ENCODE results near the gene PDF. TPM values are rescaled to one million over a fixed set of nuclear protein-coding genes. Genes with fewer than 3 reads are reported as not detected.
"Not testable (repeated sequence)": the region's sequence is repeated elsewhere in the genome, so short reads cannot be mapped to it uniquely, and the experiment has no call there.

The PDF gene
- total RNA-seq, 1 donor from 2014 or later = 15.3 TPM

DNA sequence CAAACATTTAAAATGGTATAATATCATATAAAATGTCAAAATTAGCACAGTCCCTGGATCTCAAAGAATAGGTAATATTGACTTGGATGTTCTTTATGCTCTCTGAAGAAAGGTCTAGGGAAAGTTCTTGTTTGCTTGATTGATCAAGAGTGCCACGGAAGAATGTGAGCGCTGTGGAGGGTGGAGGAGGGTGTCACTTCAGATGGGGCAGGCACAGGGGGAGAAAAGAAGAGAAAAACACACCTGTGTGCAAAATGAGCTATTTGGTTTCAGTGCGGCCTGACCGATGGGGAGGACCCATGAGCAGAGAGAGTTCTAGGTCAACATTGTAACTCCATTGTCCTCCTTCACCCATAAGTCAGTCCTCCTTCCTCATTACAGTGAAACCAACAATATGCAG lies 28.1 kb downstream of the PDF start:
- Mint-ChIP-seq H3K36me3 (ENCODE audit: low read depth) (peaks cover 14% of the 10 kb centered on the region), H3K9me3 (ENCODE audit: low read depth) (no peaks in the 10 kb centered on the region), H3K27ac (ENCODE audit: unreplicated experiment) (peak overlapping the region; percentile 41), H3K4me1 (ENCODE audit: low read depth) (no peaks in the 10 kb centered on the region), H3K27me3 (ENCODE audit: low read depth) (no peaks in the 10 kb centered on the region), H3K4me3 (ENCODE audit: unreplicated experiment) (no peak overlapping the region)
- TF ChIP-seq, protein P1, sequence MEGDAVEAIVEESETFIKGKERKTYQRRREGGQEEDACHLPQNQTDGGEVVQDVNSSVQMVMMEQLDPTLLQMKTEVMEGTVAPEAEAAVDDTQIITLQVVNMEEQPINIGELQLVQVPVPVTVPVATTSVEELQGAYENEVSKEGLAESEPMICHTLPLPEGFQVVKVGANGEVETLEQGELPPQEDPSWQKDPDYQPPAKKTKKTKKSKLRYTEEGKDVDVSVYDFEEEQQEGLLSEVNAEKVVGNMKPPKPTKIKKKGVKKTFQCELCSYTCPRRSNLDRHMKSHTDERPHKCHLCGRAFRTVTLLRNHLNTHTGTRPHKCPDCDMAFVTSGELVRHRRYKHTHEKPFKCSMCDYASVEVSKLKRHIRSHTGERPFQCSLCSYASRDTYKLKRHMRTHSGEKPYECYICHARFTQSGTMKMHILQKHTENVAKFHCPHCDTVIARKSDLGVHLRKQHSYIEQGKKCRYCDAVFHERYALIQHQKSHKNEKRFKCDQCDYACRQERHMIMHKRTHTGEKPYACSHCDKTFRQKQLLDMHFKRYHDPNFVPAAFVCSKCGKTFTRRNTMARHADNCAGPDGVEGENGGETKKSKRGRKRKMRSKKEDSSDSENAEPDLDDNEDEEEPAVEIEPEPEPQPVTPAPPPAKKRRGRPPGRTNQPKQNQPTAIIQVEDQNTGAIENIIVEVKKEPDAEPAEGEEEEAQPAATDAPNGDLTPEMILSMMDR (IDR thresholded peaks at IDR 0.05) = no peak
- no peak for DNase-seq (ENCODE audit: low spot score)

DNA sequence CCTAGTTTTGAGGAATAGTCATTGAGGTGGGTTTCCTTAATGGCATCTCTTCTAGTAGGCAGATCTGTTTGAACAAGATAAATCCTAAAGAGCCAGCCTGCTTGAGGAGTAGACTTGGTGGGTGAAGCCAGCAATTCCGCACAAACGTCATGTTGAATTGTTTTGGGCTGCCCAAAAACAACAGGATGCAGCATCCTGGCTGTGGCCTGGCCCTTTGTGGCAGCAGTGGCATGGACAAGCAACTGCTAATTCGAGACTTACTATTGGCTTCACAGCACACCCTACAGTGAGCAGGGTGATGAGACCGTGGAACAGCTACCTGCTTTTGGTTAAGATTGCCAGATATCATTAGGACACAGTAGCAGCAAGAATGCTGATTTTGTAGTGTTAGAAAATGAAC lies 28.5 kb downstream of the PDF start:
- Mint-ChIP-seq H3K36me3 (ENCODE audit: low read depth) (peaks cover 14% of the 10 kb centered on the region), H3K4me3 (ENCODE audit: unreplicated experiment) (no peak overlapping the region), H3K9me3 (ENCODE audit: low read depth) (no peaks in the 10 kb centered on the region), H3K4me1 (ENCODE audit: low read depth) (no peaks in the 10 kb centered on the region), H3K27me3 (ENCODE audit: low read depth) (no peaks in the 10 kb centered on the region), H3K27ac (ENCODE audit: unreplicated experiment) (no peak overlapping the region)
- TF ChIP-seq, protein P1 (IDR thresholded peaks at IDR 0.05) = no peak
- no peak for DNase-seq (ENCODE audit: low spot score)

DNA sequence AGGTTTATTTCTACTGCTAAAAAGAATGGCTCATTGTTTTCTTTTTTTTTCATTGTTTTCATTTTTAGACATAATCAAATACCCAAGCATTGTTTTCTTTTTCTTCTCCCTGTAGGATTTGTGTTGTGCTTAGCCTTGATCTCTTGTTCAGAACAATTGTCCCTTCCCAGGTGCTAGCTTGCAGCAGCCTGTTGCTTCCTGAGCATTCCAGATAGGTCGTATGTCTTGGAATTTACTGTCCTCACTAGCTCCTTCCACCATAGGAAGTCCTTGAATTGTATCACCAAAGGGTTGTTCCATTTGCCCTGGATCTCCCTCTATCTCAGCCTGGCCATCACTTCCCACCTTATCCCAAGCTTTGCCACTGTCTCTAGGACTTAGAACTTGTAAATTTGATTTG lies 29.2 kb downstream of the PDF start:
- H3K27me3 Mint-ChIP-seq (ENCODE audit: low read depth) = no peaks in the 10 kb centered on the region
- H3K9me3 Mint-ChIP-seq (ENCODE audit: low read depth) = no peaks in the 10 kb centered on the region
- DNase-seq (ENCODE audit: low spot score) = no peak
- H3K27ac Mint-ChIP-seq (ENCODE audit: unreplicated experiment) = no peak overlapping the region
- no peak overlapping the region for H3K4me3 Mint-ChIP-seq (ENCODE audit: unreplicated experiment)
- TF ChIP-seq, protein P1 (IDR thresholded peaks at IDR 0.05) = no peak
- H3K4me1 Mint-ChIP-seq (ENCODE audit: low read depth) = no peaks in the 10 kb centered on the region
- H3K36me3 Mint-ChIP-seq (ENCODE audit: low read depth) = peaks cover 15% of the 10 kb centered on the region

DNA sequence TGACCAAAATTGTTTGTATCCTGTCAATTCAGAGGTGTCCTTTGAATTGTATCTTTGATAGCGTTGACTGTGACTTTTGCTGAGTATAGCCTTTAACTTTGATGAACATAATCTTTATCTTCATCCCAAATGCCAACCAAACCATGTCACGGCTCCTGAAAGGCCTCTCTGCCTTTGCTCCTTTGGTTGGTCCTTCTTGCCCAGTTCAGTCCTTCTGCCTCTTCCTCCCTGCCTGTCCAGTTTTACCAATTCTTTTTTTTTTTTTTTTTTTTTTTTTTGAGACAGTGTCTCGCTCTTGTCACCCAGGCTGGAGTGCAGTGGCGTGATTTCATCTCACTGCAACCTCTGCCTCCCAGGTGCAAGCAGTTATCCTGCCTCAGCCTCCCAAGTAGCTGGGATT lies 32.1 kb downstream of the PDF start:
- H3K9me3 Mint-ChIP-seq (ENCODE audit: low read depth) = no peaks in the 10 kb centered on the region

DNA sequence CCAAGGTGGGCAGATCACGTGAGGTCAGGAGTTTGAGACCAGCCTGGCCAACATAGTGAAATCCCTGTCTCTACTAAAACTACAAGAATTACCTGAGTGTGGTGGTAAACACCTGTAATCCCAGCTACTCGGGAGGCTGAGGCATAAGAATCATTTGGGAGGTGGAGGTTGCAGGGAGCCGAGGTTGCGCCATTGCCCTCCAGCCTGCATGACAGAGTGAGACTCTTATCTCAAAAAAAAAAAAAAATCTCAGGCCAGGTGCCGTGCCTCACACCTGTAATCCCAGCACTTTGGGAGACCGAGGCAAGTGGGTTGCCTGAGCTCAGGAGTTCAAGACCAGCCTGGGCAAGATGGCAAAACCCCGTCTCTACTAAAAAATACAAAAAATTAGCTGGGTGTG lies 33.6 kb downstream of the PDF start:
- H3K4me3 Mint-ChIP-seq (ENCODE audit: unreplicated experiment); H3K27me3 Mint-ChIP-seq (ENCODE audit: low read depth); DNase-seq (ENCODE audit: low spot score); H3K27ac Mint-ChIP-seq (ENCODE audit: unreplicated experiment); H3K9me3 Mint-ChIP-seq (ENCODE audit: low read depth): not testable (repeated sequence)
- peaks cover 11% of the 10 kb centered on the region for H3K4me1 Mint-ChIP-seq (ENCODE audit: low read depth)
- H3K36me3 Mint-ChIP-seq (ENCODE audit: low read depth) = peaks cover 11% of the 10 kb centered on the region

More for the DNA sequence above, 32.1 kb downstream of the PDF start:
- peaks cover 13% of the 10 kb centered on the region for H3K36me3 Mint-ChIP-seq (ENCODE audit: low read depth)
- TF ChIP-seq, protein P1 (IDR thresholded peaks at IDR 0.05) = no peak
- DNase-seq (ENCODE audit: low spot score) = no peak
- H3K27me3 Mint-ChIP-seq (ENCODE audit: low read depth) = no peaks in the 10 kb centered on the region
- no peak overlapping the region for H3K27ac Mint-ChIP-seq (ENCODE audit: unreplicated experiment)
- H3K4me3 Mint-ChIP-seq (ENCODE audit: unreplicated experiment) = no peak overlapping the region
- H3K4me1 Mint-ChIP-seq (ENCODE audit: low read depth) = peaks cover 9% of the 10 kb centered on the region

DNA sequence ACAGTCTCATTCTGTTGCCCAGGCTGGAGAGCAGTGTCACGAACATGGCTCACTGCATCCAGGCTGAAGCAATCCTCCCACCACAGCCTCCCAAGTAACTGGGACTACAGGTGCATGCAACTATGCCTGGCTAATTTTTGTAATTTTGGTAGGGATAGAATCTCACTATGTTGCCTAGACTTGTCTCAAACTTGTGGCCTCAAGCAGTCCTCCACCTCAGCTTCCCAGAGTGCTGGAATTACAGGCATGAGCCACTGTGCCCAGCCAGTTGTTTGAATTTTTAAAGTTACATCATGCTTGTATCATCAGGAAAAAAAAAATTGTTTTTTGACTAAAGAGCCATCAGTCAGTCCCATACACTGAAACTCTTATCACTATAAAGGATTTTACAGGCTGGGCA lies 36.3 kb downstream of the PDF start:
- no peak overlapping the region for H3K4me3 Mint-ChIP-seq (ENCODE audit: unreplicated experiment)
- H3K36me3 Mint-ChIP-seq (ENCODE audit: low read depth) = peaks cover 2% of the 10 kb centered on the region
- H3K27me3 Mint-ChIP-seq (ENCODE audit: low read depth) = no peaks in the 10 kb centered on the region
- H3K9me3 Mint-ChIP-seq (ENCODE audit: low read depth) = no peaks in the 10 kb centered on the region
- DNase-seq (ENCODE audit: low spot score) = no peak
- peaks cover 11% of the 10 kb centered on the region for H3K4me1 Mint-ChIP-seq (ENCODE audit: low read depth)
- TF ChIP-seq, protein P1 (IDR thresholded peaks at IDR 0.05) = no peak
- peak overlapping the region; percentile 5 for H3K27ac Mint-ChIP-seq (ENCODE audit: unreplicated experiment)
